Astrocyte of the cerebellum (primary cell): ENCODE measurements around the gene LRRC8D.

Source experiments
- DNase-seq: peaks from one replicate; pipeline ENCODE4 v3.0.0-alpha.2; 2011; ENCODE audit warnings: low read depth
- H3K4me3 ChIP-seq: 2 replicates; pipeline ENCODE4 v1.5.1; 2011; ENCODE audit warnings: mild to moderate bottlenecking, low read depth, low read length, moderate library complexity
- in situ Hi-C: cut with HindIII; loops from 2 replicates; pipeline ENCODE4 v1.10.0; 2017; ENCODE audit warnings: low sequenced_read_pairs
- TF ChIP-seq, protein P1 (sequence below): IDR thresholded peaks from 2 replicates; pipeline ENCODE4 v1.5.1; 2012; ENCODE audit warnings: low read length, low read depth, moderate library complexity, mild to moderate bottlenecking; ENCODE audit errors: missing control alignments

LRRC8D gene

DNA sequence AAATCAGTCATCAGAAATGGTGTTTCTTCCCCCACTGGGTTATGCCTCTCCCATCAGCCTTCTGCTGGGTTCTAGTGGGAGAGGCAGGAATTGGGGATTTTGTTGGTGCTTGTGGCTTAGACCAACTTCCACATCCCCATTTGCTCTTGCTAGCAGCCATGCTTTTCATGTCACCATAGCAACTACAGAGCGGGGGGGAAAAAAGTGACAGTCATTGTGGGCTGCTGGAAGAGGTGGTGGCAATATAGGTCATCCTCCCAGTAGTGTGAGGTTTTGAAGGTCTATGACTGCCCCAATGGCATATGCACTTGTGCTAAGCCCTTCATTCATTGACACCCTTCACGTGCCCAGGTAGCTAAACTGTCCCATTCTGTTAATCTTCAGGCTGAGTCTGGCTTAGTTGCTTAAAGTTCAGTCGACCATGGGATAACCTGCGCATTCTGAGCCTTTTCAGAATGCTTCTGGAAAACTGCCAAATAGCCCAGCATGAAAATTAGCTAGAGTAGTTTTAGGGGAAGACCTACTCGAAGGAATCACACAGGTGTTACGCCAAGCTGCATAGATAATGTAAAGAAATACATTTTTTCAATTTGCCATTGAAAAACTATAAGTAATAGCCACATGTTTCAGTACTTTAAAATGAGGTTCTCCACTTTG is 120.4 kb downstream of the LRRC8D start:
- no peak overlapping the region for H3K4me3 ChIP-seq
- in situ Hi-C loops = no loop called here
- no peak for DNase-seq
- TF ChIP-seq, protein P1, sequence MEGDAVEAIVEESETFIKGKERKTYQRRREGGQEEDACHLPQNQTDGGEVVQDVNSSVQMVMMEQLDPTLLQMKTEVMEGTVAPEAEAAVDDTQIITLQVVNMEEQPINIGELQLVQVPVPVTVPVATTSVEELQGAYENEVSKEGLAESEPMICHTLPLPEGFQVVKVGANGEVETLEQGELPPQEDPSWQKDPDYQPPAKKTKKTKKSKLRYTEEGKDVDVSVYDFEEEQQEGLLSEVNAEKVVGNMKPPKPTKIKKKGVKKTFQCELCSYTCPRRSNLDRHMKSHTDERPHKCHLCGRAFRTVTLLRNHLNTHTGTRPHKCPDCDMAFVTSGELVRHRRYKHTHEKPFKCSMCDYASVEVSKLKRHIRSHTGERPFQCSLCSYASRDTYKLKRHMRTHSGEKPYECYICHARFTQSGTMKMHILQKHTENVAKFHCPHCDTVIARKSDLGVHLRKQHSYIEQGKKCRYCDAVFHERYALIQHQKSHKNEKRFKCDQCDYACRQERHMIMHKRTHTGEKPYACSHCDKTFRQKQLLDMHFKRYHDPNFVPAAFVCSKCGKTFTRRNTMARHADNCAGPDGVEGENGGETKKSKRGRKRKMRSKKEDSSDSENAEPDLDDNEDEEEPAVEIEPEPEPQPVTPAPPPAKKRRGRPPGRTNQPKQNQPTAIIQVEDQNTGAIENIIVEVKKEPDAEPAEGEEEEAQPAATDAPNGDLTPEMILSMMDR = no peak

DNA sequence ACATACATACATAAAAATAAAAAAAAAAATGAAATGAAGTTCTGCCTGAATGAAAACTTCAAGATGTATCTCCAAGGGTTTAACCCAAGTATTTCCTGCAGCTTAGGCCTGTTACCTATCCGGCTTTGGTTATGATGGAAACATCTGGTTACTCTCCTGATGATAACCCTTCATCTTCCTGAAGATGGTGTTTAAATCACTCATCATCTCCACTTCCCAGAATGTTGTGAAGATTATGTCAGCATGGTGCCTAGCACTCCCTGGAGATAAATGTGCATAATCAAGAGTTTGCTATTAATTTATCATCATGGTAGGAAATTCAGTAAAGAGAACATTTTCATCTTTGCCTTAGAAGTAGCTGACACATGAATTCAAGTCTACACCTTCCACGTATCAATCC is 121.2 kb downstream of the LRRC8D start:
- in situ Hi-C loops = no loop called here
- H3K4me3 ChIP-seq = no peak overlapping the region
- no peak for DNase-seq
- TF ChIP-seq, protein P1 = no peak

DNA sequence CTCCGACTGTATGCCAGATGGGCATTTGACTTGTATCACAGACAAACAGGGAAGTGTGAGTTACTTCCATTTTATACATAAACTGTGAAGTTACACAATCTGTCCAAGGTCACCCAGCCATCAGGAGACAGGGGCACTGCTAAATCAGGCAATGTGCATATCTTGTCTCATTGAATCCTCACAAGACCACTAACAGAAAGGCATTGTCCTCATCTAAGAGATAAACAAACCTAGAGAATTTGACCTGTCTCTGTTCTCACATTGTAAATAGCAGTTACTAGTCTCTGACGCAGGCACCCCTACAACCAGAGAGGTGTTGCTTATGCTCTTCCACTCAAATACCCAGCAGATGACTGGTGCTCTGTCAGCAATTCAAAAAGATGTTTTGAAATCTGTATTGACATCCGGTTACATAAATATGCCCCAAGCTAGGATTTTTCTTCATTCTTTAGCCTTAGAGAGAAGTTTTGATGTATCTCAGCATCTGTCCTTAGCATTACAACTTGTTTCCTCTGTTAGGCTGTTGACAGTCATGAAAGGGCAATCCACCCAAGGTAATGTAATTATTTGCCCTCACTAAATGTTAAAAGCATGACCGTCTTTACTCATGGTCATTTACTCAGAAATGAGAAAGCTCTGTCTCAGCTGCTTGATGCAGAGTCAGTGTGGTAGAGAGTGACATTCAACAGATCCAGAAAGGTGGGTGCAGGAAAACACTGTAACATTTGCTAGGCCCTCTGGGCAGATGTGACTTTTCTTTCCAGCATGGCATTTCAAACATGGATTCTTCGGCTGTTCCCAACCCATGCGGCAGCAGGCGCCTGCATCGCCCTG is 122.2 kb downstream of the LRRC8D start:
- in situ Hi-C loops = no loop called here
- no peak for DNase-seq
- TF ChIP-seq, protein P1 = no peak

DNA sequence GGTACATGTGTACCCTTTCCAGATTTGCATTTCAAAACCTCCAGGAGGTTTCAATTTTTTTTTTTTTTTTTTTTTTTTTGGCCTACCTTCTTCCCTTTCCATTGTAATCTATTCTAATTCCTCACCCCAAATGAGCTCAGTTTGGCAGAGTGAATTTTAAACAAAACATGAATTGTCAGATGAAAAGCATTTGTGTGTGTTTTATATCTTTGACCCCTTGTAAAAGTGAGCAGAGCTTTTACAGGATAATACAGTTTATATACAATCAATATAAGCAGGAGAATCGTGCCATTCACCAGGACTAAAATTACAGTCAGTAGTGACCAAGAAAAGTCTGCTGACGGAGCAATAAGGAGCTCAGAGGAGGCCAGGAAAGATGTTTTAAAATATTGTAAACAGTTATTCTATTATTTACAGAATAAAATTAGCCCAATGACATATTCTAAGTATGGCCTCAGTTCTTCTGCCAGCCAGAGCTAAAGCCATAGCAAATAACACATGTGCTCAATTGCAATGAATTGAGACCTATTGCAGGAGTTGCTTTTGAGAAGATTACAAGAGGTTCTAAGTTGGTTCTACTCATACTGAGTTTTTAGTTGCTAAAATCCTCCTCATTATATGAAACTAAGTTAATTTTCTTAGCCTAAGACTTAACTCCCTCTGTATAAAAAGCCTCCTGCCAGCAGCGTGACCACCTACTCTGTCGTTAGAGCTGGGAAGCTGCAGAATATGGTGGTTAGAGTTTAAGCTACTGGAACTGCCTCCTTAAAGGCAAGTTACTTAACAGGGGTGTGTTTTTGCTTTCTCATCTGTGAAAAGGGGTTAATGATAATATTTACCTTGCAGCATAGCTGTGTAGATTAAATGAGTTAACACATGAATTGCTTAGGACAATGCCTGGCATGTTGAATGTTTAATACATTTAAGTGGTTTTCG is 123.3 kb downstream of the LRRC8D start:
- in situ Hi-C loops = no loop called here
- no peak for DNase-seq
- H3K4me3 ChIP-seq = no peak overlapping the region
- TF ChIP-seq, protein P1 = no peak

More for the DNA sequence above, 122.2 kb downstream of the LRRC8D start:
- no peak overlapping the region for H3K4me3 ChIP-seq

DNA sequence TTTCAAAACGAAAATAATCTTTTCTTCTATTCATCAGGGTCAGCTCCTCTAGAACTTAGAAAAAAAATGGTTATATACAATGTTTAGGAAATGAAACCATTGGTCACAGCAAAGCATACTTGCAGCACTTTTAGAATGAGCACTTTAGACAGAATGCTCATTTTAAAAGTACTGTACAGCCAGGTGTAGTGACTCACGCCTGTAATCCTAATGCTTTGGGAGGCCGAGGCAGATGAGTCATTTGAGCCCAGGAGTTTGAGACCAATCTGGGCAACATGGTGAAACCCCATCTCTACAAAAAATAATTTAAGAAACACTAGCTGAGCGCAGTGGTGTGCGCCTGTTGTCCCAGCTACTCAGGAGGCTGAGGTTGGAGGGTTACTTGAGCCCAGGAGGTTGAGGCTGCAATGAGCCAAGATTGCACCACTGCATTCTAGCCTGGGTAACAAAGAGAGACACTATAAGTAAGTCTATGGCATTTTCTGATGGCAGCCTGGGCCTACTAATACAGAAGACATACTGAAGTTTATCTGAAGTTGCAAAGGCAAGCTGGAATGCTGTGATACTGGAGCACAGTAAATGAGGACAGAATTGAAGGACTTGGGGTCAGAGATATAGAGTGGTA is 125.1 kb downstream of the LRRC8D start:
- in situ Hi-C loops = no loop called here
- TF ChIP-seq, protein P1 = no peak
- H3K4me3 ChIP-seq = no peak overlapping the region
- no peak for DNase-seq

DNA sequence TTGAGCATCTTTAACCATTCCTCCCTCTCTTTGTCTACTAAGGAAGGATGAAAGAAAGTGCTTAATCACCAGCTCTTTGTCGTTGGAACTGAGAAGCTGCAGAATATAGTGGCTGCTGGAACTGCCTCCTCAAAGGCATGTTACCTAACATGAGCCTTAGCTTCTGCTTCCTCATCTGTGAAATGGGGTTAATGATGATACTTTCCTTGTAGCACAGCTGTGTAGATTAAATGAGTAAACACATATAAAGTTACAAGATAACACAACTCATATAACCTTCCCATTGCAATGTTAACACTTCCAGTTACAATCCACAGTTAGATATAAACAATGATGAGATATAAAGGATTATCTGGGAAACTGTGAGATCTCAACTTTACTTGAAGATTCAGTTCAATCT is 125.7 kb downstream of the LRRC8D start:
- TF ChIP-seq, protein P1 = no peak
- H3K4me3 ChIP-seq = no peak overlapping the region
- in situ Hi-C loops = no loop called here
- no peak for DNase-seq
